CD4-positive, alpha-beta T cell treated with Interleukin-21 for 1 hour (primary cell): ENCODE data around the gene PIGL.

Experiments used
- DNase-seq: peaks from one replicate; pipeline ENCODE4 v3.0.0-alpha.2; 2020

Gene PIGL

GRCh38 chr17:16314189-16314588 lies 97.2 kb downstream of the PIGL start:
- no peak for DNase-seq

DNA sequence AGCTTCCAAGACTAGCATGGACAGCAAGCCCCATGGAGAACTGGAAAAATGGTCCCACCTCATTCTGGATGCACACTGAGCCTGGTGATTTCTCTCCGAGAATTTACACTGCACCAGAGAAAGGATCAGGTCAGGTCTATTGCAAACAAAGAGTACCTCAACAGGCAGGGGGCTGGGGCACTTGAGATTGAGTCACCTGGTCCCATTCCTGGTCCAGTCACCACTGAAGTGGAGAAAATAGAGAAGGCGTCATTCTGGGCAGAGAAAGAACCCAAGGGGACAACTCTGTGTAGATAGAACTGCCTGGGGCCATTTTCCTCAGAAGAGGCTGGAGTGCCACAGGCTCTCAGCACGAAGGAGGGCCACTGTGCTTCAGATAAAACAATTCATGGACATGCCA lies 97.8 kb downstream of the PIGL start:
- DNase-seq: no peak

DNA sequence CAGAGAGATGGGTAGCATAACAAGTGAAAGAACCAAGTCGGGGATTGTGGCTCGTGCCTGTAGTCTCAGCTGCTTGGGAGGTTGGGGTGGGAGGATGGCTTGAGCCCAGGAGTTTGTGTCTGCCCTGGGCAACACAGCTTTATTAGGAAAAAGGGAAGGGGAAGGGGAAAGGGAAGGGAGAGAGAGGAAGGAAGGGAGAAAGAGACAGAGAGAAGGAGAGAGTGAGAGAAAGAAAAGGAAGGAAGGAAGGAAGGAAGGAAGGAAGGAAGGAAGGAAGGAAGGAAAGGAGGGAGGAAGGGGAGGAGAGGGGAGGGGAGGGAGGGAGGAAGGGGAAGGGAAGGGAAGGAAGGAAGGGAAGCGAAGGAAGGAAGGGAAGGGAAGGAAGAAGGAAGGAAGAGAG lies 103.0 kb downstream of the PIGL start:
- DNase-seq: no peak

- DNase-seq: no peak
Observed at GRCh38 chr17:16322636-16323035, 105.6 kb downstream of the PIGL start.

- no peak for DNase-seq
Observed at GRCh38 chr17:16325964-16326363, 109.0 kb downstream of the PIGL start.

DNA sequence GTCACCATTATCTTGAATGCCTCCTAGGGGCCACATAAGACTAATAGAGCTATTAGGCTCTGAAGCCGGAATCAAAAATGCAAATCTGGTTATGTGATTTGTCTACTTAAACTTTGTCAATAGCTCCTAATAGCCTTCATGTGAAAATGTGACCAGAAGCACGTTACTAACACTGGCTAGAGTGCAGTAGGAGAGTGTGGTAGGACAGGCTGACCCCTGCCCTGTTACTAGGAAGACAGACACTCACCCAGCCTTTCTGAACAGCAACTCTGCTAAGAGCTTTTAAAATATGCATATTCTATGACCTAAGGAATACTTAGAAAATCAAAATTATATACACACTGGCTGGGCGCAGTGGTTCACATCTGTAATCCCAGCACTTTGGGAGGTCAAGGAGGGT lies 110.0 kb downstream of the PIGL start:
- DNase-seq: no peak

DNA sequence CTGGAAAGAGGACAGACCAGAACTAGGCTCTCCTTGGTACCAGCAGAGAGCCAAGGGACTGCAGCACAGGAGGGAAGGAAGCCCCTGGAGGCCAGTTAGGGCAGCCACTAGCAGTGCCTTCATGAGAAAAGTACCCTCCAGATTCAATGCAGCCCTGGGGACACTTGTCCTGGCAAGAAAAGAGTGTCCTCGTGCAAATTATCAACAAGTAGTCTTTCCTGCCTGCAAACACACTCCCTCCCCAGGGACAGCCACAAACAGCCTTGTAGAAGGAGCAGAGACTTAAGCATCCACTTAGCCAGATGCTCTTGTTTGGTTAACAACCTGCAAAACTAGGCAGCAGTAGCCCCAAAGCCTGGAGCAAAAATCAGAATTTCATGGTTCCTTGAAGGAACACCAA lies 112.0 kb downstream of the PIGL start:
- DNase-seq: no peak

DNA sequence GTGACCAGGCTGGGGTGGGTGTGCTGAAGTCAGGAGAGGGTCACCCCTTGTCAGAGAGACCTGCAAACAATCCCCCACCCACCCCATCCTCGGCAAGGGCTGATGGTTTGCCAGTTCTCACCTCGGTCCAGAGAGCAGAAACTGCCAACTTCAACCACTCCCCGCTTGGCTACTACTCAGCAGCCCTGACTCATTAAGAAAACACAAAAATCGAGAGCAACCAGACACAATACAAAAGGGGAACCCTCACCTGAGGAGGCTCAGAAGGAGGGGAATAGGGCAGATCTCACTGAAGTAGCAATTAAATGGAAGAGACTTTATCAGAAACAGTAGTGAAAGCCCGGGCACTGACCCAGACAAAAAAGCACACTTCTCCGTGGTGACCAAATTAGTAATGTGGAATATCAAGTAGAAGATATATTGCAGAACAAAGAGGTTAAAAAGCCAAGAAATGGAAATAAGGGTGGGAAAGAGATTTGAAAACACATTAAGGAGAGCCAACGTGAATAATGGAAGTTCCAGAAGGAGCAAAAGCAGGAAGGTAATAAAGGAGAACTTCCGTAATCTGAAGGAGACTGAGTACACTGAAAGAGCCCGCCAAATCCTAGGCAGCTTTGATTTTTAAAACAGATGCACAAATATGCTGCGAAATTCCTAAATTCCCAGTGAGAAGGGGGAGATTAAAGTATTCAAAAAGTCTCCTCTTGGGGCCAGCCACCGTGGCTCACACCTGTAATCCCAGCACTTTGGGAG lies 112.7 kb downstream of the PIGL start:
- DNase-seq: no peak

DNA sequence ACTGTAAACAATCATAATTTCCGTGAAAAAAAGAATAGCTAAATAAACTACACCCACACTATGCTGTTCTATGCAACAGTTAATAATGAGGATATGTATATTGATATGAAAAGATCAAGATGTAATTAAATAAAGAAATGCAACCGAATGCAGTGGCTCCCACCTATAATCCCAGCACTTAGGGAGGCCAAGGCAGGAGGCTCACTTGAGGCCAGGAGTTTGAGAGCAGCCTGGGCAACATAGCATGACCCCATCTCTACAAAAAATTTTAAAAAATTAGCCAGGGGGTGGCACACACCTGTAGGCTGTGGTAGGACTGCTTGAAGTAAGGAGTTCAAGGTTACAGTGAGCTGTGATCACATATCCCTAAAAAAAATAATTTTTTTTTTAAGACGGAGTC lies 121.4 kb downstream of the PIGL start:
- DNase-seq: no peak

- no peak for DNase-seq
Observed at GRCh38 chr17:16339402-16339801, 122.4 kb downstream of the PIGL start.

DNA sequence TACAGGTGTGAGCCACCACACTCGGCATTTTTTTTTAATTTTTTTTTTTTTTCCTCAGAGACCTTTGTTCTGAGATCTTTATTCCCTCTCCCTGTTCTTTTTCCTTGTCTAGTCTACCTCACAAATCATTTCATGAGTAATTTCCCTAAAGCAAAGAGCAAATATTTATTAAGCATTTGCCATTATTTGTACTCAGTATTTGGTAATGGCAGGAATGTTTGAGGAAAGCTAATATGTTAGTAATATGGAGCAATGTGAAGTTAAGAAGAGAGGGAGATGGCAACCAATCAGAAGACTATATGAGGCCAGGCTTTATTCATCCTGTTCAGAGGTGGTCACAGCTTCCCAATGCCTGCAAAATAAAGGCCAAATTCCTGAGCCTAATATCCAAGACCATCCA lies 122.9 kb downstream of the PIGL start:
- DNase-seq: no peak

GRCh38 chr17:16342979-16343378 lies 126.0 kb downstream of the PIGL start:
- no peak for DNase-seq

GRCh38 chr17:16343569-16343968 lies 126.6 kb downstream of the PIGL start:
- DNase-seq: no peak

DNA sequence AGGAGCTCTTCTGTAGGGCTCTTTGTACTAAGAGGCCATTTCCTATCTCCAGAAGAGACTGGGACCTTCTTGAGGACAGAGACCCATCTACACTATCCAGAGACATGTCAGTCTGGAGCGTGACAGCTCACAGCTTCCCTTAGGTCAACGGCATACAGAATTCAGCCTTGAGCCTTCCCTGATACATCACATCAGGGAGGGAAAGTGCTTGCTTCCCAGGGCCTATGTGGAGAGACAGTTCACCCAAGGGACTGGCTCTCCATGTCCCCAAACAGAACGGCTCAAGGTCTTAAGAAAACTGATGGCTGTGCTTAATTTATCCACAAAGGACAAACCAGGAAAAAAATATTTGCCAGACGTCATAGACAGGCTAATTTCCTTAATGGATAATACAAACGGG lies 128.6 kb downstream of the PIGL start:
- DNase-seq: no peak

DNA sequence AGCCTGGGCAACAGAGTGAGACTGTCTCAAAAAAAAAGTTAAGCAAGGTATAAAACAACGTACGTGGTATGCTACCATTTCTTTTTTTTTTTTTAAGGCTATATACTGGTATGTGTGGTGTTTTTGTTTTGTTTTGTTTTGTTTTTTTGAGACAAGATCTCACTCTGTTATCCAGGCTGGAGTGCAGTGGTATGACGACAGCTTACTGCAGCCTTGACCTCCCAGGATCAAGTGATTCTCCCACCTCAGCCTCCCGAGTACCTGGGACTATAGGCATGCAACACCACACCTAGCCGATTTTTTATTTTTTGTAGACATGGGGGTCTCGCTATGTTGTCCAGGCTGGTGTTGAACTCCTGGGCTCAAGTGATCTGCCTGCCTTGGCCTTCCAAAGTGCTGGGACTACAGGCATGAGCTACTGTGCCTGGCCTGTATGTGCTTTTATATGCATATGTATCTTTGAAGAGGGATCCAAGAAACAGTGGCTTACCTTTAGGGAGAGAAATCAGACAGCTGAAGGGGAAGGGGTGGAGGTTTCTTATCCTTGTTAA lies 129.8 kb downstream of the PIGL start:
- DNase-seq: no peak

DNA sequence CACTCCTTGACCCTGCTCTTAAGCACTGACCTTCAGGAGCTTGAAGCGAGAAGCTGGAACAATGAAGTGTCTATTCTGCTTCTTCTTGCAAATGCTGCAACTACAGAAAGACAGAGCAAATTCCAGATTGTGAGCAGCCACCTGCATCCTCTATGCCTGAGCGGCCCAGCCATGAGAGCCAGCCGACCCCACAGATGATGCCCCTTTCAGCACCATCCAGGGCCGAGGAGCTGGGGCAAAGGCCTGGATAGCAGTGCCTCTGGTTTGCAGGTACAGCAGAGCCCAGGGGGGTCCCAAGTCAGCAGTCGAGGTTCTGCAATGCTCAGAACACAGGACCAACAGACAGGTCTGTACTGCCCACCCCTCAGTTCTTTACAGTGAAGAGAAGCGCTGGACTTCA lies 131.6 kb downstream of the PIGL start:
- DNase-seq: no peak

- no peak for DNase-seq
Observed at GRCh38 chr17:16349431-16349830, 132.4 kb downstream of the PIGL start.

DNA sequence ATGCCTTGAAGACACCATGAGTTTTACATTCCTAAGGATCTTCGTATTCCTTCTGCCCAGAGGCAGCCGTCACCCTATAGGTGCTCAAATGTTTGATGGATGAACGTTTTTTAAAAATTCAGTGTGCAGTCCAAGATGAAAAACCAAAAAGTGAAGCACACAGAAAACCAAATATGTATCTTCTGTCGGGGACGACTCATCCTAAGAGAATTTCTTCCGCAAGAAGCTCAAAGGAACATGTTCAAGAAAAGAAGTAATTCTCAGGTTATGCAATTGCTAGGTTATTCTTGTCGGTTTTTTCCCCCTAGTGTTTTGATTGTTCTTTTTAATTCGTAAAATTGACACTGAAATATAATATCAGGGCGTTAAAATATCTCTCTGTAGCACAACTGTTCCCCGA lies 134.8 kb downstream of the PIGL start:
- DNase-seq: no peak

DNA sequence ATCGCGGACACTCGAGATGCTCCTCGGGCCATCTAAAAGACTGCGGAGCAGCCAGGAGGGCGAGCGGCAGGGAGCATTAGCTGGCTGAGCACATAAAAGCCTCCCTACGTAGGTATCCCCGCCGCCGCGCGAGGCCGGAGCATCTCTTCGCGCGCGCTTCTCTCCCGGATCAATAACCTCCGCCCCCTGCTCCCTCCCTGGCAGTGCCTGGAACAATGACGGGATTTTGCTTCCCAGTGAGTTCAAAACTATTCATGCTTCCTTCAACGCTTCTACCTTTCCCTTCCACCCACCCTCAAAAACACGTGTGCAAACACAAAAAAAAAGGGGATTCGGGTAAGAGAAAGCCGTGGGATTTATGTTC lies 135.3 kb downstream of the PIGL start:
- no peak for DNase-seq

GRCh38 chr17:16352667-16353316 lies 135.8 kb downstream of the PIGL start:
- peak; percentile 25 for DNase-seq

DNA sequence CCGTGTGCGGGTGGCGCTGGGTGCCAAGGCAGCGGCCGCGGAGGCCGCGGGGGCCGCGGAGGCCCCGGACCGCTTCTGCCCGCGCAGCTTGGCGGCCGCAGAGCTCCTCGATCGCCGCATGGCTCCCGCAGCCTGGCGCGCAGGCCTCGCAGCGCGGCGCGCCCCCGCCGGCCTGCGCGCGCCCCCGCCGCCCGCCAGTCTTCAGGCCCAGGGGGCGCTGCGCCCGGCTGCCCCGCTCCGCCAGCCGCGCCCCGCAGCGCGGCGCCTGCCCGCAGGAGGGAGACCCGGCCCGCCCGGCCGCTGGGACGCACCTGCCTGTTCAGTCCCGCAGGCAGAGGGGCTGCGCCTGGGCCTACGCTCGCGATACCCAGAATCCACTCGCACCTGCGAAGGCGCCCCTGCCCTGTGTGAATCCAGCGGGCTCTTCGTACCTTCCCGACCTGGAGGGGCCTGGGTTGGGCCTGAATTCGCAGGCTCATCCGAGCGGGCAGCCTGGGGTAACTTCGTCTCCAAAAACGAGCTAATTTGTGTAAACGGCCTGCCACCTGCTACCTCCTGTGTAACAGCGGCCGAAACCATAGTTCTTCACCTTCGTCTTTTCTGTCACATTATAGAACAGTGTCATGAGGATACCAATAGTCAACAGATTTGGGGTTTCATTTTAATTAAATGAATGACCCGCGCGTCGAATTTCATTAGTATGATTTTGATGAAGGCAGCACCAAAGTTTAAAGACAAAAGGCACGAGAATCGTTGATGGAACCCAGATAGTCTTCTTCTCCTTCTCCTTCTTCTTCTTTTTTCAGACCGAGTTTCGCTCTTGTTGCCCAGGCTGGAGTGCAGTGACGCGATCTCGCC lies 136.5 kb downstream of the PIGL start, which contains the start of gene CENPV:
CENPV (minus strand) TSS at position 153 of the 858 bp plus-strand sequence; CDS start at position 120, 33 bp downstream.
- DNase-seq: peak; percentile 73

DNA sequence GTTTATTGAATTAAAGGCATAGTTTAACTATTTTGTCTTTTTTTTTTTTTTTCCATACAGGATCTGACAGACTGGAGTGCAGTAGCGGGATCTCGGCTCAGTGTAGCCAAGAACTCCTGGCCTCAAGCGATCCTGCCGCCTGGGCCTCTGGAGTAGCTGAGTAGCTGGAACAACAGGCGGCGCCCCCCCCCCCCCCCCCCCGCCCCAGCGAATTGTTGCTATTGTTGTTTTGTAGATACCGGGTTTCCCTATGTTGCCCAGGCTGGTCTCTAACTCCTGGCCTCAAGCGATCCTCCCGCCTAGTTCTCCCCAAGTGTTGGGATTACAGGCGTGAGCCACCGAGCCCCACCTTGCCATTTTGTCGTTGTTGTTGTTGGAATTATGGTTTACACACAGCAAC lies 137.6 kb downstream of the PIGL start:
- no peak for DNase-seq

DNA sequence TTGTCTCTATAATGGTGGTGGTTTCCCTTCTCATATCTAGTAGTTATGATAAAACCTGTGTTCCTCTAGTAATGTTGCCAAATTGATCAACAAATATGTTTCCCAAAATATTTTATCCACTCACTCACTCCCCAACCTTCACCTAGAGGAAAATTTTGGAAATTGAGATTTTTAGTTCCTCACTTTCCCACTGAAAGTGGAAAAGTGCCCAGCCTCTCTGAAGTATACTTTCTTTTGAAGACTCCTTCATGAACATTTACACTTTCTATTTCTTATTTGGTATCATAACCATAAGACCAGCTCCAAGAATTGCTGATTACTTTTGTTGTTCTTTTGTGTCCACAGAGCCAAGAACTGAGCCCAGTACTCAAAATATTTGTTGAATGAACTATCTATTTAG lies 141.4 kb downstream of the PIGL start:
- no peak for DNase-seq

DNA sequence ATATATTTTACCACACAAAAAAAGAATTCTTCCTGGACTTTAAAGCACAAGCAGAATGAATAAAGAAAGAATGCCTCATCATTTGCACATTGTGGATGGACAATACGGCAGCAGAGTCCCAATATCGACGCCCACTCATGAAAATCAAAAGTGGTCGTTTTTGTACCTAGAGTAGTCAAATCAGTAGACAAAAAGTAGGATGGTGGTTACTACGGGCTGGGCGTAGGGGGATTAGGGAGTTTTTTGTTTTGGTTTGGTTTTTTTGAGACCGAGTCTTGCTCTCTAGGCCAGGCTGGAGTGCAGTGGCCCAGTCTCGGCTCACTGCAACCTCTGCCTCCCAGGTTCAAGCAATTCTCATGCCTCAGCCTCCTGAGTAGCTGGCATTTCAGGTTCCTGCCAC lies 144.9 kb downstream of the PIGL start:
- no peak for DNase-seq
